ENCODE data around the gene ANAPC7.

- TF ChIP-seq, protein P1, sequence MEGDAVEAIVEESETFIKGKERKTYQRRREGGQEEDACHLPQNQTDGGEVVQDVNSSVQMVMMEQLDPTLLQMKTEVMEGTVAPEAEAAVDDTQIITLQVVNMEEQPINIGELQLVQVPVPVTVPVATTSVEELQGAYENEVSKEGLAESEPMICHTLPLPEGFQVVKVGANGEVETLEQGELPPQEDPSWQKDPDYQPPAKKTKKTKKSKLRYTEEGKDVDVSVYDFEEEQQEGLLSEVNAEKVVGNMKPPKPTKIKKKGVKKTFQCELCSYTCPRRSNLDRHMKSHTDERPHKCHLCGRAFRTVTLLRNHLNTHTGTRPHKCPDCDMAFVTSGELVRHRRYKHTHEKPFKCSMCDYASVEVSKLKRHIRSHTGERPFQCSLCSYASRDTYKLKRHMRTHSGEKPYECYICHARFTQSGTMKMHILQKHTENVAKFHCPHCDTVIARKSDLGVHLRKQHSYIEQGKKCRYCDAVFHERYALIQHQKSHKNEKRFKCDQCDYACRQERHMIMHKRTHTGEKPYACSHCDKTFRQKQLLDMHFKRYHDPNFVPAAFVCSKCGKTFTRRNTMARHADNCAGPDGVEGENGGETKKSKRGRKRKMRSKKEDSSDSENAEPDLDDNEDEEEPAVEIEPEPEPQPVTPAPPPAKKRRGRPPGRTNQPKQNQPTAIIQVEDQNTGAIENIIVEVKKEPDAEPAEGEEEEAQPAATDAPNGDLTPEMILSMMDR (conservative IDR thresholded peaks at IDR 0.05; ENCODE audit: low read length) = no peak
- no peak for TF ChIP-seq EZH2phosphoT487 (IDR thresholded peaks at IDR 0.05; ENCODE audit: borderline replicate concordance)
Measured at GRCh38 chr12:110351119-110351518, 52.4 kb downstream of the ANAPC7 start.

Data from Loucy (cell line).